Inflammatory macrophage treated with lipopolysaccharide for 1 hour (primary cell): Measurements from ENCODE around the gene RASGEF1B.

Source experiments
- DNase-seq, 2 donors: peaks; one replicate each; pipeline ENCODE4 v3.0.0-alpha.2; 2020 to 2022

RASGEF1B gene

GRCh38 chr4:81392164-81392563 lies 79.5 kb downstream of the RASGEF1B start:
- DNase-seq: no peak

DNA sequence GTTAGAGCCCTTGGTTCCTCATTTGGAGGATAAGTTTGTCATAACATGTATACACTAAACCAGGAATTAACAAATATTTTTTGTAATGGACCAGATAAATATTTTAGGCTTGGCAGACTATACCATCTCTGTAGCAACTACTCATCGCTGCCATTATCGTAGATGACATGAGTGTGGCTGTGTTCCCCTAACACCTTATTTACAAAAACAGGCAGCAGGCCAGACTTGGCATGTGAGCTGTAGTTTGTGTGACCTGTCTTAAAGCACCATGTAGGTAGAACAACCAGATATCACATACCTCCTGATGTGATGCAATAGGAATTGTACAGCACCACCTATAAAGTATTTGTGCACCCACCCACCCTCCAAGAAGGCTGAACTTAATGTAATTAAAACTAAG lies 82.0 kb downstream of the RASGEF1B start:
- DNase-seq: no peak

DNA sequence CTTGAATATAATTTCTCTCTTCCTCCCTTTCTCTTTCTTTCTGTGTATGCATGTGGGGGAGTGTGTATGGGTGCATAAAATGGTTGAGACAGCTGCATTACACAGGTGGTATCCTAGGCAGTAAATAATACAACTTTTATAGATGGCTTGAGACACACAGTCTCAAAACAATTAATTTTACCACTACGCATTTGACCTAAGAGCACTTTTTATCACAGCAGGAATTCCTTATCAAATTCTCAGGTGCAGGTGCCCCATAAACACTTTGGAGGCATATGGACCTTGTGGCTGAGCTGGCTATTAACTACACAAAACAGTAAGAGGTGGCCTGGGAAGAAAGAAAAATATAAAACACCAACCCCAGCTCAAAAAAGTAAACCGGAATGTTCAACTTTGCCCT lies 91.3 kb downstream of the RASGEF1B start:
- no peak for DNase-seq

GRCh38 chr4:81378386-81378785 lies 93.3 kb downstream of the RASGEF1B start:
- no peak for DNase-seq

DNA sequence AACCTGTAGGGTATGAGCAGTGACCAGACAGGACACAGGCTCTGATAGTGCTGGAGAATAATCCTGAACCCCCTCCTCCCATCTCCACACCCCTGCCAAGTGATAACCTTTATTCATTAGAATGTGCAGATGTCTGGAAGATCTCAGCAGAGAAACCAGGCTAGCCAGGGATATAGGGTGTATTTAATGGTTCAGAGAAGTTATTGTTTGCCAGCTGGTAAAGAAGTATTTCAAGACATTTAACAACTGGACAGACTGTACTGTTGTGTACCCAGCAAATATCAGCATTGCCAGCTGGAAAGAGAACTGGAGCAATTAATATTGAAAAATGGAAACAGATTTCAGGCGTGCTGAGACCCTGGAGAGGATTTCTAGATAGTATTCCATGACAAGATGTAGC lies 94.5 kb downstream of the RASGEF1B start:
- DNase-seq: no peak

DNA sequence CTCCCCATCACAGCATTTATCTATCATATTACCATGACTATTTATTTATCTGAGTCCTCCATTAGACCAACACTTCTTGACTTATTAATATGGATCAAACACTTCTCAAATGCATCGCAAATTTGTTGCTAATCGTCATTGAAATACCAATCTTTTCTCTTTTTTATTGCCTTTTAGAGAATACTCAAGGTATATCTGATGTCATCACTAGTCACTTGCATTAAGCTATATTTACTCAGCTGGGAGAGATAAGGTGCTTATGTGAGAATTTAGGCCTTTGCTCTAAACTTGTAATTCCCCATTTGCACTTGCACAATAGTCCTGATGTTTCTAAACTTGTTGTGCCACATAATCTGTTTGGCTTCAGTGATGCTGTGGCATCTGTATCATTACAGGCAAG lies 95.0 kb downstream of the RASGEF1B start:
- DNase-seq: no peak
